Panc1 (cell line): Measurements from ENCODE around the gene CHCHD3. TPM values are rescaled to one million over a fixed set of nuclear protein-coding genes. Genes with fewer than 3 reads are reported as not detected.

Source experiments
- ATAC-seq: fragments of 200-7000 bp; cut with Tn5 transposase; 2 replicates; pipeline ENCODE4 v1.9.1; 2020; ENCODE audit warnings: mild to moderate bottlenecking, moderate library complexity
- BruUV-seq: library from RNA; stranded (reverse); fragments of 400-500 nt; replicated peaks from 2 replicates; lab custom pipeline; 2021; lab: Mats Ljungman, UMichigan
- CTCF ChIA-PET: fragments of 300-600 bp; sonication (Branson Sonifier 250); formaldehyde crosslinking; loops from one replicate; lab custom pipeline; 2022; ENCODE audit warnings: antibody characterized with exemption; lab: Charles Lee
- POLR2A ChIA-PET: fragments of 300-600 bp; sonication (Branson Sonifier 250); formaldehyde crosslinking; loops from one replicate; lab custom pipeline; 2022; ENCODE audit warnings: antibody characterized with exemption; lab: Charles Lee
- DNase-seq: peaks from one replicate; pipeline ENCODE4 v3.0.0-alpha.2; 2010; ENCODE audit warnings: low read depth, low spot score
- H3K27ac ChIP-seq: 2 replicates; pipeline ENCODE4 v1.5.1; 2011; ENCODE audit warnings: mild to moderate bottlenecking, low read length, inconsistent platforms
- H3K27me3 ChIP-seq: fragments of 200-500 bp; sonication (Bioruptor generic); 2 replicates; pipeline ENCODE4 v1.6.0; 2014; ENCODE audit warnings: low read length, inconsistent platforms; ENCODE audit not compliant: control insufficient read depth, insufficient read depth
- H3K36me3 ChIP-seq: fragments of 200-500 bp; sonication (Bioruptor generic); 2 replicates; pipeline ENCODE4 v1.5.1; 2014; ENCODE audit warnings: inconsistent platforms, mild to moderate bottlenecking, low read length, moderate library complexity; ENCODE audit not compliant: control insufficient read depth, insufficient read depth
- H3K4me1 ChIP-seq: 2 replicates; pipeline ENCODE4 v1.5.1; 2011; ENCODE audit warnings: inconsistent platforms, mild to moderate bottlenecking, low read length, moderate library complexity; ENCODE audit not compliant: control insufficient read depth, insufficient read depth
- H3K4me3 ChIP-seq, 2 experiments: 2 replicates each; pipeline ENCODE4 v1.5.1; 2011 to 2012; ENCODE audit warnings: low read depth in 2 of 2, low read length in 2 of 2, mild to moderate bottlenecking in 2 of 2, inconsistent platforms in 1 of 2, moderate library complexity in 1 of 2
- H3K9me3 ChIP-seq: fragments of 200-500 bp; sonication (Bioruptor generic); 2 replicates; pipeline ENCODE4 v1.5.1; 2014; ENCODE audit warnings: low read depth, mild to moderate bottlenecking, inconsistent platforms, low read length, moderate library complexity; ENCODE audit not compliant: control insufficient read depth, insufficient read depth
- POLR2AphosphoS5 ChIP-seq: IDR thresholded peaks from 2 replicates; pipeline ENCODE4 v1.6.1; 2012; ENCODE audit warnings: mild to moderate bottlenecking, low read depth, low read length, moderate library complexity
- SIN3A ChIP-seq: IDR thresholded peaks from 2 replicates; pipeline ENCODE4 v1.6.1; 2012; ENCODE audit warnings: low read depth, mild to moderate bottlenecking, low read length, moderate library complexity, borderline replicate concordance; ENCODE audit not compliant: insufficient read depth
- TCF7L2 ChIP-seq: IDR thresholded peaks from 2 replicates; pipeline ENCODE4 v1.6.1; 2011; ENCODE audit warnings: mild to moderate bottlenecking, low read depth, low read length, inconsistent platforms
- in situ Hi-C: cut with HindIII; loops from 2 replicates; pipeline ENCODE4 v1.10.0; 2016; ENCODE audit warnings: low sequenced_read_pairs, low pct_unique_long_range_greater_than_20kb
- intact Hi-C: fragments of 100-400 bp; cut with micrococcal nuclease; formaldehyde crosslinking; loops from one replicate; pipeline ENCODE4 v1.10.0; 2022; ENCODE audit not compliant: unreplicated experiment
- total RNA-seq: library from RNA; stranded (reverse); gene quantifications from one replicate; pipeline ENCODE4 v1.2.1, GENCODE V29; 2021; ENCODE audit not compliant: unreplicated experiment
- TF ChIP-seq, protein P1 (sequence below), 2 experiments: IDR thresholded peaks; 2 replicates each; pipeline ENCODE4 v1.6.1; 2011 to 2012; ENCODE audit warnings: low read depth in 2 of 2, control low read depth in 1 of 2, low read length in 1 of 2, mild to moderate bottlenecking in 1 of 2, moderate library complexity in 1 of 2; ENCODE audit not compliant: insufficient read depth in 1 of 2
- TF ChIP-seq, protein P2 (sequence below): fragments of 450-650 bp; IDR thresholded peaks from 2 replicates; pipeline ENCODE4 v1.5.1; 2017; ENCODE audit warnings: mild to moderate bottlenecking

CHCHD3 gene
- total RNA-seq, 1 experiment from 2014 or later, result 109 TPM

DNA sequence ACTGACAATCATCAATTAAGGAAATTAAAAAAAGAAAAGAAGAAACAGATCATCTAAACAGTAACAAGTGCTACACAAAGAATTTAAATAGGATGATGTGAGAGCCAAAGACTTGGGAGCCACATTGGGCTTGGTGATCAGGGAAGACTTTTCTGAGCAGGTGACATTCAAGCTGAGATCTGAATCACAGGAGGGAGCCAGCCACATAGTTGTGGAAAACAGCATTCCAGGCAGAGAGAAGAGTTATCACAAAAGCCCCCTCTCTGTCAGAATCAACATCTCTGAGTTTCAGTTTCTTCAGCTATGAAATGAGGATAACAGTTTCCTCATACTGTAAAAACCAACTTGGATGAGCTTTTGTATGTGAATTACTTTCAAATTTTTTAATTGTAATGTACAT is 336.4 kb downstream of the CHCHD3 start:
- ChIA-PET CTCF (no interaction called here), POLR2A (interaction anchor here (0.6 kb wide), 1 partner anchor 644 kb away, joined by 3 read pairs; no protein-coding TSS in a partner anchor)
- Histone ChIP-seq H3K27me3 (peaks cover 14% of the 10 kb centered on the region), H3K36me3 (no peaks in the 10 kb centered on the region), H3K9me3 (peaks cover 10% of the 10 kb centered on the region; the same call in 1 of the 2 replicates), H3K4me1 (no peaks in the 10 kb centered on the region), H3K4me3 (no peak overlapping the region), H3K27ac (no peak overlapping the region)
- ATAC-seq (no peak), DNase-seq (no peak)
- intact Hi-C loops, result no loop called here
- in situ Hi-C loops, result no loop called here
- BruUV-seq, result no TSS peak
- TF ChIP-seq, protein P1, sequence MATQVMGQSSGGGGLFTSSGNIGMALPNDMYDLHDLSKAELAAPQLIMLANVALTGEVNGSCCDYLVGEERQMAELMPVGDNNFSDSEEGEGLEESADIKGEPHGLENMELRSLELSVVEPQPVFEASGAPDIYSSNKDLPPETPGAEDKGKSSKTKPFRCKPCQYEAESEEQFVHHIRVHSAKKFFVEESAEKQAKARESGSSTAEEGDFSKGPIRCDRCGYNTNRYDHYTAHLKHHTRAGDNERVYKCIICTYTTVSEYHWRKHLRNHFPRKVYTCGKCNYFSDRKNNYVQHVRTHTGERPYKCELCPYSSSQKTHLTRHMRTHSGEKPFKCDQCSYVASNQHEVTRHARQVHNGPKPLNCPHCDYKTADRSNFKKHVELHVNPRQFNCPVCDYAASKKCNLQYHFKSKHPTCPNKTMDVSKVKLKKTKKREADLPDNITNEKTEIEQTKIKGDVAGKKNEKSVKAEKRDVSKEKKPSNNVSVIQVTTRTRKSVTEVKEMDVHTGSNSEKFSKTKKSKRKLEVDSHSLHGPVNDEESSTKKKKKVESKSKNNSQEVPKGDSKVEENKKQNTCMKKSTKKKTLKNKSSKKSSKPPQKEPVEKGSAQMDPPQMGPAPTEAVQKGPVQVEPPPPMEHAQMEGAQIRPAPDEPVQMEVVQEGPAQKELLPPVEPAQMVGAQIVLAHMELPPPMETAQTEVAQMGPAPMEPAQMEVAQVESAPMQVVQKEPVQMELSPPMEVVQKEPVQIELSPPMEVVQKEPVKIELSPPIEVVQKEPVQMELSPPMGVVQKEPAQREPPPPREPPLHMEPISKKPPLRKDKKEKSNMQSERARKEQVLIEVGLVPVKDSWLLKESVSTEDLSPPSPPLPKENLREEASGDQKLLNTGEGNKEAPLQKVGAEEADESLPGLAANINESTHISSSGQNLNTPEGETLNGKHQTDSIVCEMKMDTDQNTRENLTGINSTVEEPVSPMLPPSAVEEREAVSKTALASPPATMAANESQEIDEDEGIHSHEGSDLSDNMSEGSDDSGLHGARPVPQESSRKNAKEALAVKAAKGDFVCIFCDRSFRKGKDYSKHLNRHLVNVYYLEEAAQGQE (IDR thresholded peaks at IDR 0.05; ENCODE audit: insufficient read depth in 1 of 2, low read depth in 2 of 2, low read length in 1 of 2), result no peak
- TF ChIP-seq POLR2AphosphoS5, result no peak
- no peak for TF ChIP-seq SIN3A
- TF ChIP-seq TCF7L2, result no peak
- TF ChIP-seq, protein P2, sequence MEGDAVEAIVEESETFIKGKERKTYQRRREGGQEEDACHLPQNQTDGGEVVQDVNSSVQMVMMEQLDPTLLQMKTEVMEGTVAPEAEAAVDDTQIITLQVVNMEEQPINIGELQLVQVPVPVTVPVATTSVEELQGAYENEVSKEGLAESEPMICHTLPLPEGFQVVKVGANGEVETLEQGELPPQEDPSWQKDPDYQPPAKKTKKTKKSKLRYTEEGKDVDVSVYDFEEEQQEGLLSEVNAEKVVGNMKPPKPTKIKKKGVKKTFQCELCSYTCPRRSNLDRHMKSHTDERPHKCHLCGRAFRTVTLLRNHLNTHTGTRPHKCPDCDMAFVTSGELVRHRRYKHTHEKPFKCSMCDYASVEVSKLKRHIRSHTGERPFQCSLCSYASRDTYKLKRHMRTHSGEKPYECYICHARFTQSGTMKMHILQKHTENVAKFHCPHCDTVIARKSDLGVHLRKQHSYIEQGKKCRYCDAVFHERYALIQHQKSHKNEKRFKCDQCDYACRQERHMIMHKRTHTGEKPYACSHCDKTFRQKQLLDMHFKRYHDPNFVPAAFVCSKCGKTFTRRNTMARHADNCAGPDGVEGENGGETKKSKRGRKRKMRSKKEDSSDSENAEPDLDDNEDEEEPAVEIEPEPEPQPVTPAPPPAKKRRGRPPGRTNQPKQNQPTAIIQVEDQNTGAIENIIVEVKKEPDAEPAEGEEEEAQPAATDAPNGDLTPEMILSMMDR, result no peak

DNA sequence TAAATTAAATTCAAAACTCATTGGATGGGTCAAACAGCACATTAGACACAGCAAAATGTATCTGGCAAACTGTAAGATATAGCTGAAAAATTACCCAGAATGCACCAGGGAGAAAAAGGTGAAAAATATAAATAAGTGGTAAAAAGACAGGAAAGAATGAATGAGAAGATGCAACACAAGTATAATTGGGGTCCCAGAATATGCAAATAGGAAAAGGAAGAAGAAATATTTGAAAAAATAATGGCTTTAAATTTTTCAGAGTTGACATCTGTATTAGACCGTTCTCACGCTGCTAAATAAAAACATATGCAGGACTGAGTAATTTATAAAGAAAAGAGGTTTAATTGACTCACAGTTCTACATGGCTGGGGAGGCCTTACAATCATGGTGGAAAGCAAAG is 337.9 kb downstream of the CHCHD3 start:
- BruUV-seq, result no TSS peak
- no peak for ATAC-seq

More for the DNA sequence above, 337.9 kb downstream of the CHCHD3 start:
- peaks cover 17% of the 10 kb centered on the region for H3K27me3 ChIP-seq
- H3K36me3 ChIP-seq, result no peaks in the 10 kb centered on the region
- CTCF ChIA-PET, result no interaction called here
- H3K27ac ChIP-seq, result no peak overlapping the region
- POLR2A ChIA-PET, result no interaction called here
- no peaks in the 10 kb centered on the region for H3K4me1 ChIP-seq
- H3K4me3 ChIP-seq, result no peak overlapping the region
- peaks cover 10% of the 10 kb centered on the region; the same call in 1 of the 2 replicates for H3K9me3 ChIP-seq
- DNase-seq, result no peak
- in situ Hi-C loops, result no loop called here
- TF ChIP-seq, protein P1 (IDR thresholded peaks at IDR 0.05; ENCODE audit: insufficient read depth in 1 of 2, low read depth in 2 of 2, low read length in 1 of 2), result no peak
- TF ChIP-seq, protein P2, result no peak
- TF ChIP-seq SIN3A, result no peak
- TF ChIP-seq POLR2AphosphoS5, result no peak
- no peak for TF ChIP-seq TCF7L2
- intact Hi-C loops, result no loop called here
